HepG2 (cell line): Measurements from ENCODE around the gene EMC9. TPM values are rescaled to one million over a fixed set of nuclear protein-coding genes. Genes with fewer than 3 reads are reported as not detected.
A peak's percentile ranks its signal among the peaks of the same experiment; 100 is the strongest.

Source experiments
- CHD4 ChIP-seq: fragments of 200-600 bp; sonication (generic); IDR thresholded peaks from 2 replicates; pipeline ENCODE4 v1.7.0; 2017; ENCODE audit warnings: mild to moderate bottlenecking, low read length, borderline replicate concordance
- FOXP4 ChIP-seq: sonication (generic); formaldehyde crosslinking; IDR thresholded peaks from 2 replicates; pipeline ENCODE4 v1.4.0; 2020; ENCODE audit warnings: missing genetic modification reagents
- GABPB1 ChIP-seq: IDR thresholded peaks from 2 replicates; pipeline ENCODE4 v1.6.1; 2016; ENCODE audit warnings: mild to moderate bottlenecking, missing genetic modification reagents, moderate library complexity, missing compliant biosample characterization
- GTF3A ChIP-seq: sonication (generic); formaldehyde crosslinking; conservative IDR thresholded peaks from 2 replicates; pipeline ENCODE4 v1.4.0; 2020; ENCODE audit warnings: mild to moderate bottlenecking, missing genetic modification reagents
- HINFP ChIP-seq: sonication (generic); formaldehyde crosslinking; IDR thresholded peaks from 2 replicates; pipeline ENCODE4 v1.4.0; 2020; ENCODE audit warnings: low read depth, mild to moderate bottlenecking, missing genetic modification reagents
- MEF2D ChIP-seq: sonication (generic); formaldehyde crosslinking; IDR thresholded peaks from 2 replicates; pipeline ENCODE4 v1.5.1; 2020; ENCODE audit warnings: mild to moderate bottlenecking, missing genetic modification reagents
- MLXIP ChIP-seq: sonication (generic); formaldehyde crosslinking; IDR thresholded peaks from 2 replicates; pipeline ENCODE4 v1.9.0; 2021; ENCODE audit warnings: missing genetic modification reagents, borderline replicate concordance
- SATB2 ChIP-seq: sonication (generic); formaldehyde crosslinking; IDR thresholded peaks from 2 replicates; pipeline ENCODE4 v1.5.0; 2020; ENCODE audit warnings: missing genetic modification reagents
- SMARCC2 ChIP-seq: fragments of 450-650 bp; IDR thresholded peaks from 2 replicates; pipeline ENCODE4 v1.6.1; 2017; ENCODE audit warnings: antibody characterized with exemption, mild to moderate bottlenecking
- STAT5B ChIP-seq: sonication (generic); formaldehyde crosslinking; IDR thresholded peaks from 2 replicates; pipeline ENCODE4 v1.4.0; 2020; ENCODE audit warnings: missing genetic modification reagents
- THYN1 ChIP-seq: sonication (generic); formaldehyde crosslinking; IDR thresholded peaks from 2 replicates; pipeline ENCODE4 v1.8.1; 2023; ENCODE audit warnings: low read depth, mild to moderate bottlenecking, moderate library complexity, missing genetic modification reagents, borderline replicate concordance
- TOE1 ChIP-seq: sonication (generic); formaldehyde crosslinking; IDR thresholded peaks from 2 replicates; pipeline ENCODE4 v1.4.0; 2020; ENCODE audit warnings: mild to moderate bottlenecking, missing genetic modification reagents
- YEATS4 ChIP-seq: sonication (generic); formaldehyde crosslinking; IDR thresholded peaks from 2 replicates; pipeline ENCODE4 v1.4.0; 2020; ENCODE audit warnings: missing genetic modification reagents, borderline replicate concordance
- ZNF343 ChIP-seq: sonication (generic); formaldehyde crosslinking; IDR thresholded peaks from 2 replicates; pipeline ENCODE4 v1.4.0; 2020; ENCODE audit warnings: mild to moderate bottlenecking, missing genetic modification reagents
- ZNF513 ChIP-seq: sonication (generic); formaldehyde crosslinking; conservative IDR thresholded peaks from 2 replicates; pipeline ENCODE4 v1.5.0; 2020; ENCODE audit warnings: missing genetic modification reagents
- ZNF567 ChIP-seq: sonication (generic); formaldehyde crosslinking; IDR thresholded peaks from 2 replicates; pipeline ENCODE4 v1.8.1; 2023; ENCODE audit warnings: mild to moderate bottlenecking, missing genetic modification reagents, borderline replicate concordance
- ZNF576 ChIP-seq: sonication (generic); formaldehyde crosslinking; IDR thresholded peaks from 2 replicates; pipeline ENCODE4 v1.4.0; 2020; ENCODE audit warnings: mild to moderate bottlenecking, missing genetic modification reagents
- ZNF670 ChIP-seq: sonication (generic); formaldehyde crosslinking; IDR thresholded peaks from 2 replicates; pipeline ENCODE4 v1.8.0; 2022; ENCODE audit warnings: mild to moderate bottlenecking, missing genetic modification reagents, borderline replicate concordance
- ZNF839 ChIP-seq: sonication (generic); formaldehyde crosslinking; IDR thresholded peaks from 2 replicates; pipeline ENCODE4 v1.4.0; 2020; ENCODE audit warnings: missing genetic modification reagents, mild to moderate bottlenecking, borderline replicate concordance
- ZSCAN29 ChIP-seq: sonication (generic); formaldehyde crosslinking; conservative IDR thresholded peaks from 2 replicates; pipeline ENCODE4 v1.4.0; 2020; ENCODE audit warnings: mild to moderate bottlenecking, missing genetic modification reagents
- polyA plus RNA-seq, 8 experiments: library from polyadenylated mRNA; depleted of rRNA in 3 of 8; stranded (reverse) in 7 of 8; unstranded in 1 of 8; fragments of >200 nt; fragmentation: Illumina TruSeq in 4 of 8; extraction: Trizol in 4 of 8; gene quantifications; 2 replicates each; pipeline versions ENCODE4 v1.2.1 to v1.2.3, GENCODE V29; 2011 to 2016; ENCODE audit warnings: low read depth in 4 of 8, missing spikeins in 1 of 8, mixed read lengths in 1 of 8; ENCODE audit not compliant: insufficient read depth in 1 of 8
- total RNA-seq, 5 experiments: library from RNA; depleted of rRNA; stranded (reverse); fragments of >200 nt; fragmentation: Illumina TruSeq; extraction: Trizol; gene quantifications; 2 replicates each; pipeline ENCODE4 v1.2.3, GENCODE V29; 2016; ENCODE audit warnings: low read depth in 1 of 5

Gene EMC9
- total and polyA plus RNA-seq, 2 of the 13 experiments (the other 11 are each of a cell fraction or from before 2014, with no cell fraction given): 60.5 to 78.7 TPM

- TF ChIP-seq MLXIP: peak; percentile 94
- TF ChIP-seq THYN1 (CRISPR knock-in tag): peak; percentile 72; the same call in 1 of the 2 replicates
- 0 out of 2 replicates have a peak, but pooled peaks have one; percentile 80 for TF ChIP-seq SMARCC2
- TF ChIP-seq ZNF670 (CRISPR knock-in tag): no peak
- peak; percentile 91 for TF ChIP-seq STAT5B (CRISPR knock-in tag)
- TF ChIP-seq MEF2D (CRISPR knock-in tag): peak; percentile 99
- peak; percentile 94; the same call in 1 of the 2 replicates for TF ChIP-seq HINFP (CRISPR knock-in tag)
- peak; percentile 100 for TF ChIP-seq ZNF343
- TF ChIP-seq TOE1 (CRISPR knock-in tag): peak; percentile 98
- no peak; the same call in 1 of the 2 replicates for TF ChIP-seq ZNF576 (CRISPR knock-in tag)
- TF ChIP-seq ZNF513: no peak
- peak; percentile 96 for TF ChIP-seq ZSCAN29 (CRISPR knock-in tag)
- TF ChIP-seq YEATS4: peak; percentile 97
- TF ChIP-seq ZNF839: no peak
- peak; percentile 80 for TF ChIP-seq GABPB1 (CRISPR knock-in tag)
- peak; percentile 95 for TF ChIP-seq ZNF567 (CRISPR knock-in tag)
- TF ChIP-seq FOXP4 (CRISPR knock-in tag): peak; percentile 95
- TF ChIP-seq CHD4: no peak
- peak; percentile 97 for TF ChIP-seq GTF3A
- TF ChIP-seq SATB2 (CRISPR knock-in tag): 0 out of 2 replicates have a peak, but pooled peaks have one; percentile 93
These were observed 45.9 kb downstream of the EMC9 start (continued) for GRCh38 chr14:24095271-24096068.
